ENCODE results near the gene MRPS24.
A peak's percentile ranks its signal among the peaks of the same experiment; 100 is the strongest.

The MRPS24 gene

DNA sequence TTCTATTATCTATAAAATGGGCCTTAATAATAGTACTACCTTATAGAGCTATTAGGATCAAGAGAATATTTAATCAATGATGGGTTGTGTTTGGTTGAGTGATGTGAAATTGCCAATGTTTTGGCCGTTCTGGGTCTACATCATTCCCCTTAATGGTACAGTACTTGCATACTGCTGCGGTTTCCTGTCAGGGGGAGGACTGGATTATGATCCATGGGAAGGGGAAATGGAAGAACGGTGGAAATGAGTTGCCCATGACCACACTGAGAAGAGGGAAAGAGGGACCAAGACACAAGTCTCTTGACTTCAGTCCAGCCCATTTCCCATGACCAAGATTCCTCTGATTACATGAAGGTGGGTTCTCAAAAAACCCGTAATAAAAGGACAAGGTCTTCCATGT is 999 bp upstream of the MRPS24 start:
- TF ChIP-seq, protein P1, sequence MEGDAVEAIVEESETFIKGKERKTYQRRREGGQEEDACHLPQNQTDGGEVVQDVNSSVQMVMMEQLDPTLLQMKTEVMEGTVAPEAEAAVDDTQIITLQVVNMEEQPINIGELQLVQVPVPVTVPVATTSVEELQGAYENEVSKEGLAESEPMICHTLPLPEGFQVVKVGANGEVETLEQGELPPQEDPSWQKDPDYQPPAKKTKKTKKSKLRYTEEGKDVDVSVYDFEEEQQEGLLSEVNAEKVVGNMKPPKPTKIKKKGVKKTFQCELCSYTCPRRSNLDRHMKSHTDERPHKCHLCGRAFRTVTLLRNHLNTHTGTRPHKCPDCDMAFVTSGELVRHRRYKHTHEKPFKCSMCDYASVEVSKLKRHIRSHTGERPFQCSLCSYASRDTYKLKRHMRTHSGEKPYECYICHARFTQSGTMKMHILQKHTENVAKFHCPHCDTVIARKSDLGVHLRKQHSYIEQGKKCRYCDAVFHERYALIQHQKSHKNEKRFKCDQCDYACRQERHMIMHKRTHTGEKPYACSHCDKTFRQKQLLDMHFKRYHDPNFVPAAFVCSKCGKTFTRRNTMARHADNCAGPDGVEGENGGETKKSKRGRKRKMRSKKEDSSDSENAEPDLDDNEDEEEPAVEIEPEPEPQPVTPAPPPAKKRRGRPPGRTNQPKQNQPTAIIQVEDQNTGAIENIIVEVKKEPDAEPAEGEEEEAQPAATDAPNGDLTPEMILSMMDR (IDR thresholded peaks at IDR 0.05; ENCODE audit: control insufficient read depth, insufficient read depth, low read depth, low read length, missing control alignments): no peak
- no peak overlapping the region for H3K4me3 ChIP-seq (ENCODE audit: control insufficient read depth, low read depth, low read length)
- no peak for DNase-seq (ENCODE audit: low read depth)

DNA sequence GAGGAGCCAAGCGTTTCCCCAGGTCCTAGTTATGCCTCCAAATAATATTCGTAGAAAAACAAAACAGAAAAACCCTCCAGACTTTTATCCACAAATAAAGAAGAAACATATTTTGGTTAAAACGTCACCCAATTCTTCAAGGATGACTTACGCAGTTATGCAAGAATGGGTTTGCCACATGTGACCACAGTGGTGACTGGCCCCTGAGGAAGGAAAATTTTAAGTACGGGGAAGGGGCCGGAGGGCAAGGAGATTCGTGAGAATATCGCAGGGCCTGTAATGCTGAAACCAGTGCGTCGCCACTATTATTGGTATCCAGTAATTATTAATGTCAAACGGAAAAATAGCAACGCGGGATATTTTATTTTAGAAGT is 537 bp upstream of the MRPS24 start:
- DNase-seq (ENCODE audit: low read depth): peak; percentile 89
- H3K4me3 ChIP-seq (ENCODE audit: control insufficient read depth, low read depth, low read length): peak overlapping the region; percentile 80
- TF ChIP-seq, protein P1 (IDR thresholded peaks at IDR 0.05; ENCODE audit: control insufficient read depth, insufficient read depth, low read depth, low read length, missing control alignments): no peak

DNA sequence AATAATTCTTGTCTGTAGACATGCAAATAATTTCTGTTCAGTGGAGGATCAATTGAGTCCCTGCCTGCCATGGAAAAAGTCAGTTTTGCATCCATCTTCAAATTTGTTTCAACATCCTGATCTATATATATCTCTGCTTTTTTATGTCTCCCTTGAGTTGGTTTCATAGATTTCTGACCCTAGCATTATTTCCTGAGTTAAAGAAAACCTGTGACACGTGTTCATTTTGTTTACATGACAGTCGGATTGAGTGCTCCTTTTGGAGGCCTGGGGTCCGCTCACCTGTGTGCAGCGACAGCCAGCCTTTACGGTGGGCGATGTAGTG is 674 bp downstream of the MRPS24 start:
- peak overlapping the region; percentile 80 for H3K4me3 ChIP-seq (ENCODE audit: control insufficient read depth, low read depth, low read length)
- TF ChIP-seq, protein P1 (IDR thresholded peaks at IDR 0.05; ENCODE audit: control insufficient read depth, insufficient read depth, low read depth, low read length, missing control alignments): no peak
- DNase-seq (ENCODE audit: low read depth): no peak

DNA sequence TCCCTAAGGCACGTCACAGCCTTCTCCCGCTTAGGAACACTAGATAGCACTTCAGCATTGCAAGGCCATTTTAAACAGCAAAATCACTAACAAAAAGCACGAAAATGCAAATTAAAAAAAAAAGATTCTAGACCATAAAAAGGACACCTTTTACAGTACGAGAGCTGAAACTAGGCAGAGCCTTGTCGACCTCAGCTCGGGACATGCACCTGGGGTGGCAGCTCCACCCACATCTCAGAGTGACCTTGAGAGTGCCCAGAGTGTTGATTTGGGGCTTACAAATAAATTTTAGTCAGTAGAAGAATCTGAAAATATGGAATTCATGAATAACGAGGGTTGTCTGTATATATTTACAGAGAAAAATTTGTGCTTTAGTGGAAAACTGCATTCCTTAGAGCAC is 1.1 kb downstream of the MRPS24 start:
- DNase-seq (ENCODE audit: low read depth): no peak
- TF ChIP-seq, protein P1 (IDR thresholded peaks at IDR 0.05; ENCODE audit: control insufficient read depth, insufficient read depth, low read depth, low read length, missing control alignments): no peak
- peak overlapping the region; percentile 80 for H3K4me3 ChIP-seq (ENCODE audit: control insufficient read depth, low read depth, low read length)

DNA sequence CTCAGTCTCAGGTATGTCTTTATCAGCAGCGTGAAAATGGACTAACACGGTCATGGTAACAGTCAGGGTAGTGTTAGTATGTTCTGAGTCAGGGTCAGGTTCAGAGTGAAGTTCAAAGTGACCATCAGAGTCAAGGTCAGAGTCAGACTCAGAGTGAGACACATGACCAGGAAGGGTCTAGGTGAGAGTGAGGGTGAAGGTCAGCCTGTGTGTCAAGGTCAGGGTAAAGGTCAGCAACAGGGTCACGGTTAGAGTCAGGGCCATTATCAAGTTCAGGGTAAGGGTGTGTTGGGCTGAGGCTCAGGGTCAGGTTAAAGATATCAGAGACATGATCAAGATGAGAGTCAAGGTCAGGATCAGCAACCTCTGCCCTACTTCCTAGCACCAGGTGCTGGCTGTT is 4.0 kb downstream of the MRPS24 start:
- TF ChIP-seq, protein P1 (IDR thresholded peaks at IDR 0.05; ENCODE audit: control insufficient read depth, insufficient read depth, low read depth, low read length, missing control alignments): no peak
- H3K4me3 ChIP-seq (ENCODE audit: control insufficient read depth, low read depth, low read length): no peak overlapping the region
- DNase-seq (ENCODE audit: low read depth): no peak

DNA sequence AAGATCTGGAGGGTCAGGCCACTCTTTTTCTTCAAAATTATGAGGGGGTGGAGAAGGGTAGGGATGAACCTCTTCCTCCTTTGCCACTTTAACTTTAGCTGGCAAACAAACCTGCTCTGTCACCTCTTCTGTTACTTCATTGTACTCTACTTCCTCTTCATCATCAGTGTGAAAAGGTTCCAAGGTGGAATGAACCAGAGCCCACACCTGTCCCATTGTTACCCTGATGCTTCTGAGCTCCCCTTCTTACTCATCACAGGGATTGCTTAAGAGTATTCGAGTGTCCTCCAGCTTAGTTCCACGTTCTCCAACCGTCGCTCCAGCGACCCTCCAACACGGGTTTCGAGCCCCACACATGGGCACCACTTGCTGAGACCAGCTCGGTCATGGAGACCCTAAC is 5.2 kb downstream of the MRPS24 start:
- TF ChIP-seq, protein P1 (IDR thresholded peaks at IDR 0.05; ENCODE audit: control insufficient read depth, insufficient read depth, low read depth, low read length, missing control alignments): no peak
- H3K4me3 ChIP-seq (ENCODE audit: control insufficient read depth, low read depth, low read length): no peak overlapping the region
- no peak for DNase-seq (ENCODE audit: low read depth)

DNA sequence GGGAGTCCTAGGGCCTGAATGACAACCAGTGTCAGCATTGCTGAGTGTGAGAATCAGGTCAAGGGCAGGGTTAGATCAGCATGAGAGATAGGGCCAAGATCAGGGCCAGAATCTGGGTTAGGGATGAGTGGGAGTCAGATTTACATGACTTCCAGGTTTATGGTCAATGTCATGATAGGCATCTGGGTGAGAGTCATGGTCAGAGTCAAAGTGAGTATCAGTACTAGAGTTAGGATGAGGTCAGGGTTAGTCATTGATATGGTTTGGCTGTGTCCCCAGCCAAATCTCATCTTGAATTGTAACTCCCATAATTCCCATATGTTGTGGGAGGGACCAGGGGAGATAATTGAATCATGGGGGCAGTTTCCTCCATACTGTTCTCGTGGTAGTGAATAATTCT is 12.3 kb downstream of the MRPS24 start:
- TF ChIP-seq, protein P1 (IDR thresholded peaks at IDR 0.05; ENCODE audit: control insufficient read depth, insufficient read depth, low read depth, low read length, missing control alignments): no peak
- no peak overlapping the region for H3K4me3 ChIP-seq (ENCODE audit: control insufficient read depth, low read depth, low read length)
- DNase-seq (ENCODE audit: low read depth): no peak
